Hematopoietic multipotent progenitor cell (in vitro differentiated cells): Measurements from ENCODE around the gene MAGI2. TPM values are rescaled to one million over a fixed set of nuclear protein-coding genes. Genes with fewer than 3 reads are reported as not detected.
"Not testable (repeated sequence)": the region's sequence is repeated elsewhere in the genome, so short reads cannot be mapped to it uniquely, and the experiment has no call there.

Experiments
- DNase-seq, 3 donors: peaks; one replicate each; pipeline ENCODE4 v3.0.0-alpha.2; 2011 to 2015; ENCODE audit warnings: low read depth in 2 of 3, low spot score in 2 of 3
- total RNA-seq: library from RNA; depleted of rRNA; stranded (reverse); fragments of >200 nt; gene quantifications from one replicate; pipeline ENCODE4 v1.2.3, GENCODE V29; 2012

The MAGI2 gene
- total RNA-seq, 1 donor: 2.7 TPM

- no peak for DNase-seq
Observed at GRCh38 chr7:78033410-78033809, 1420.1 kb downstream of the MAGI2 start.

- DNase-seq: no peak
Observed at GRCh38 chr7:78026492-78026891, 1427.0 kb downstream of the MAGI2 start.

- no peak for DNase-seq
Observed at GRCh38 chr7:78024591-78024990, 1428.9 kb downstream of the MAGI2 start.

- no peak for DNase-seq
Observed at GRCh38 chr7:78023191-78023590, 1430.3 kb downstream of the MAGI2 start.

- no peak for DNase-seq
Observed at GRCh38 chr7:78022165-78022564, 1431.3 kb downstream of the MAGI2 start.

DNA sequence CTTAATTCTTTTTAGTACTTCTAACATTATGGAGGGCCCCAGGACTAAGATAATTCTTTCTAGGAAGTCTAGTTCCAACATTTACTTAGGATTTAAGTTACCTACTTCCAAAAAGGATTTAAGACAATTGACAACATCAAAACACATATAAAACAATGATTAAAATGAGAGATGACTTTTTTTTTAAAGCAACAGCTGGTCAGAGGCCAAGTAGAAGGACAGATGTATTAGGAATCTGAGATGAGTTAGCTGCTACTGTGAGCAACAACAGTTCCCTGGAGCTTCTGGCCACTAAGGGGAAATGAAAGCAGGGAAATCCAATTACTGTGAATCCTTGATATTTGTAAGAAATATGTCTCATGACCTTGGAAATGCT, 1432.6 kb downstream of the MAGI2 start:
- no peak for DNase-seq

- DNase-seq: peak in 2 of 3 donors; percentile 60 to 77
Observed at GRCh38 chr7:78020136-78020873, 1433.2 kb downstream of the MAGI2 start.

DNA sequence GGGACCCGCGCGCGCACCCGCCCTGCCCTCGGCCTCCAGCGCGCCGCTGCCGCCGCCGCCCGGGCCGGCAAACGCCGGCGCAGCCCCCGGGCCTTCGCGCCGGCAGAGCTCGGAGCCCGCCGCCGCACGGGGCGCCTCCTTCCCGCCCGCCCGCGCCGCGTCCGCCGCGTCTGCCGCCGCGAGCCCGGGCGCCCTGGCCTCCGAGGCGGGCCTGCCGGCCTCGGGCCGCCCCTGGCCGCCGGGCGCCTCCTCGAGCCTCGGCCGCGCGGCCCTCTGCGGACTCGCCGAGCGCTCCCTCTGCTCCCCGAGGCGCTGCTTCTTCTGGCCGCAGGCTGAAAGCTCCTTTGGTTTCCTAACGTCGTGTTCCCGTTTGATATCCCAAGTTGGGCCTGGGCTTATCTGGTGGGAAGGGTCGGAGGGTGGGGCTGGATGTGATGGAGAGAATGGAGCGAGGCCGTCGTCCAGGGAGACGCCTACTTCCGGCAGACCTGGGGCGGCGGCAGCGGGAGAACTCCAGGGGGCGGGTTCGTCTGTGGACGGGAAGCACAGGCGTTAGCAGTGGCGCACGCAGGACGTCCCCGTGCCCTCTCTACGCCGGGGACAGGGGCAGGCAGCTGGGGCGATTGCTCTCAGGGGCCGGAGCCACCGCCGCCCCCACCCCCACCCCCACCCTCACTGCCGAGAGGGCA, 1433.9 kb downstream of the MAGI2 start:
- DNase-seq: peak in 2 of 3 donors; percentile 70 to 72

DNA sequence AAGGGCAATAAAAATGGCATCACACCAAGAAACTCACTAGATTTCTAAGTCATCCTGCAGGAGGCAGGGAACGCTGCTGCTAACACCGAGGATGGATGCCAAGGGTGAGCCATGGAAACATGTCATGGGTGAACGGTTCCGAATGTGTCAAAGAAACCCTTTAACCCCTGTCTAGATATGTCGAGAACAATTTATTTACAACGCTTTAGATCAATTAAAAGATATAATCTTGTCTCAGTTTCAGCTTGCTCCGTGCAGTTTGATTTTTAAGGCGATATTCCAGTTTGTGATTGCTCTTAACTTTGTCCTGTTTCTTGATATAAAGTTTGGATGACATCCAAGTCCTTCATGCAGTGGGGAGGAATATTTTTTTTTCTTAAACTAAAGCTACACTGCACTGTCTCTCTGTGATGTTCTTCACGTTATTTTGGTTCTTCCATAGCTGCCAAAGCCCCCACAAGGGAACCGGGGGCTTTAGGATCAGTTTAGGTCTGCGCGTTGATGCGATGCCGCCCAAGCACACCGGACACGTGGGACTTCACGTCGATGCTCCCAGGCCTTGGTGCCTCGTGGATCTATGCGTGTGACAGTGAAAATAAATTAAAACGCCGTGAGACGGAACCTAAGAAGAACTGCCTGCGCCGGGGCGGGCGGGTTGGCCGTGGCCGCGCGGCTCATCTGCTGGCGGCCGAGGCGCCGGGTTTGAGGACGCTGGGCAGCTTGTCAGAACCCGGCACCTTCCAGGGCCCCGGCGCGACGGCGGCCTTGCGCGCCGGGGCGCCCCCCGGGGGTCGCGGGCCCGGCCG, 1434.6 kb downstream of the MAGI2 start:
- DNase-seq: peak in 2 of 3 donors; percentile 26 to 41

DNA sequence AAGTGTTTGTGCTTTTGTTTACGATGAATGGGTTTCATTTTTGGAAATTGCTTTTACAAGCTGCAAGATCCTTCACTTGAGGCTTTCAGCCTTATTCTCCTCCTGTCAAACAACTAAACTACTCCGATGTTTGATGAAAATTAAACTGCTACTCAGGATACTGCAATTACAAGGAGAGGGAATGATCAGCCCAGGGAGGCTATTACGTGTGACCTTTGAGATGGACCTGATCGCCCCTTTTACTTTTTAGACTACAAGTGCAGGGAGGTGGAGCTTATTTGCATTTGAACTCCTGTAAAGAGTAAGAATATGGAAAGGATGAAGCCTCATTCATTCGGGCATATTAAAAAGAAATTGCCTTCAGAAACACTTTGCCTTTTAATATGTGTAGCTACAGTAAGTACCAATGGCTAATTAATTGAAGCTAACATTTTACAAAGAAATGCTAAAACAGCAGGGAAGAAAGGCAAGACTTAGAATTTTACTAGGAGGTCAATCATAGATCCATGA, 1435.8 kb downstream of the MAGI2 start:
- DNase-seq: no peak

DNA sequence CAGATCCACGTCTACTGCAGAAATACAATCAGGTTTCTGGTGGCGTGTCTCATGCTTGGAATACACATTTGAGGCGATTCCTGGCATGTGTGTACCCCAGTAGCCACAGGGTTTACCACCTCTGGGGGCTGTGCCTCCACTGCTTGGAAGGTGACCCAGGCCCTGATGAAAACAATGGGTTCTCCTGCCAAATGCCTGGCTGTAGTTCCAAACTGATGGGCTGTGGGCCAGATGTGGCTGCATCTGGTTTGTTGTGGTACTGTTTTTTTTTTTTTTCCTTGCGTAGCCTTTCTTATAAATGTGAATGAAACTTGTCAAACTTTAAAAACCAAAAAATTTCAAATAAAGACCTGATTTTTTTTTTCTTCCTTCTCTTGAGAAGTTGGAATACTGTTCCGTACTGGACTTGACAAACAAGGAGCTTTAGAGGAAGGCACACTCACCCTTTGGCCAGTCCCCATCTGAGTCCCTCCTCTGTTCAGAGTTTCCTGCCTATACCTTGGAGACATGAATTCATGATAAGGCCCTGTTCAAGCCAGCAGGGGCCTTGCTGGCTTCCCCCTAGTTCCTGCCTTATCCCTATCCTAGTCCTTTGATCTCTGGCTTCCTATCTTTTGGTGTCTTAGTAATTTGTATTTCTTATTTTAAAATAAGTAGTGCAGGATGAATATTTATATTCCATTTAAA, 1437.8 kb downstream of the MAGI2 start:
- no peak for DNase-seq

GRCh38 chr7:78014401-78014800, 1439.1 kb downstream of the MAGI2 start:
- no peak for DNase-seq

DNA sequence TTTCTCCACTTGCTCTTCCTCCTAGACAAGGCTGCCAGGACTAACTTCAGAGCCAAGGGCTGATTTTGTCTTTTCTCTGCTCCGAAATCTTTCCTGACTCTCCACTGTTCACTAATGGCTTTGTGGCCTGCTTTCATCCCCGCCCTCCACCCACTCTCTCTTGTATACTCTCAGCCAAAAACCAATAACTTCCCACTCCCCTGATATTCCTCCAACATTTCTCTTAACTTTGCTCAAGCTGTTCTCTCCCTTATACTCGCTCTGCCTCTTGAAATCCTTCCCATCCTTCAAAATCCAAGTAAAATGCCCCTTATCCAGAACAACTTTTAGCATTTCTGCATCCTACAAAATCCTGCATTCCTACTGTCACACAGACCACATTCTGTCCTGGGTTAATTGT, 1440.1 kb downstream of the MAGI2 start:
- DNase-seq: no peak

DNA sequence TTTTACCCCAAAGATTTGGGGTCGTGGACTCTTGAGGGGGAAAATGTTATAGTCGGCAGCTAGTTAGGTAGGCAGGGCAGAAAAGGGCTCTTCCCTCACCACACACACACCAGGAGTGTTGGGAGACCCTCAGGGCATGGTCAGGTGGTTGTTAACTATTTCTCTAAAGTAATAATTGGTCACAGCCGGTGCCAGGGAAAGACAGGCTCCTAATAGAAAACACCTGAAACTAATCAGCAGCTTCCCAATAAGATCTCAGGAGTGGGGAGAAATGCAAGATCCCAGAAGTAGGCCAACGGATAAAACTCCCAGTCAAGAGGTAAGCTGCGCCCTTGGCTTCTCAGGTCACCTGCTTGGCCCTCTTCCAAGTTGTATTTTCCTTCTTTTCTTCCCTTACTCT, 1441.8 kb downstream of the MAGI2 start:
- DNase-seq: no peak

GRCh38 chr7:78007231-78007630, 1446.2 kb downstream of the MAGI2 start:
- no peak for DNase-seq

GRCh38 chr7:78006063-78006755, 1447.3 kb downstream of the MAGI2 start:
- no peak for DNase-seq

DNA sequence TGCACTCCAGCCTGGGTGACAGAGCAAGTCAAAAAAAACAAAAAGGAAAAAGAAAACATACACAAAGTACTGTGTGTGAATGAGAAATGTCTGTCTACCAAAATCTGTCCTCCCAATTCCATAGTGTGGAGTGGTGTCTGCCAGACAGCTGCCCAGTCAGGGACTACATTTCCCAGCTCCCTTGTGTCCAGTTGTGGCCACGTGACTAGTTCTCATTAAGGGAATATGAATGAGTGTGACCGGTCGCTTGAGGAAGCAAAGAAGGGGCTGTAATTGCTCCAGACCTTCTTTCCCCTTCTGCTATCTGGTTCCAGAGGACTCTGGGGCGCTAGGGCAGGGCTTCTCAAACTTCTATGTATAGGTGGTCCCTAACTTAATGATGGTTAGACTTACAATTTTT, 1450.8 kb downstream of the MAGI2 start:
- DNase-seq: no peak

DNA sequence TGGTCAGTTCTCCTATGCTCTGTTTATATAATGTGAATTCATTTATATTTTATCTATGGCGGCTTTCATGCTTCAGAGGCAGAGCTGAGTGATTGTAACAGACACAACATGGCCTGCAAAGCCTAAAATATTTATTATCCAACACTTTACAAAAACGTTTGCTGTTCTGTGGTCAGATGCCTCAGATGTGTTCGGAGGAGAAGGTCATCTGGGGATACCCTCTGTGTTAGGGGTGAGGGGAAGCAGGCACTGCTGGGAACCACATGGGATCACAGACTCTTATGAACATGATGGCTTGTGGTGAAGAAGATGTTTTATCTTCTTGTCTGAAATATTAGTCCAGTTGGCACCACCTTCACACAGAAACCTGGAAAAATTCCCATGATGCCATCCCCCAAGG, 1451.4 kb downstream of the MAGI2 start:
- no peak for DNase-seq

DNA sequence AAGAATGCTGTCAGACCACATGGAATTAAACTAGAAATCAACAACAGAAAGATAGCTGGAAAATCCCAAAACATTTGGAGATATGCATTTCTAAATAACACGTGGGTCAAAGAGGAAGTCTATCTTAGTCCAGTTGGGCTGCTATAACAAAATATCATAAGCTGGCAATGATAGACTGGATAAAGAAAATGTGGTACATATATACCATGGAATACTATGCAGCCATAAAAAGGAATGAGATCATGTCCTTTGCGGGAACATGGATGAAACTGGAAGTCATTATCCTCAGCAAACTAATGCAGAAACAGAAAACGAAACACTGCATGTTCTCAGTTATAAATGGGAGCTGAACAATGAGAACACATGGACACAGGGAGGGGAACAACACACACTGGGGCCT, 1454.3 kb downstream of the MAGI2 start:
- not testable (repeated sequence) for DNase-seq

DNA sequence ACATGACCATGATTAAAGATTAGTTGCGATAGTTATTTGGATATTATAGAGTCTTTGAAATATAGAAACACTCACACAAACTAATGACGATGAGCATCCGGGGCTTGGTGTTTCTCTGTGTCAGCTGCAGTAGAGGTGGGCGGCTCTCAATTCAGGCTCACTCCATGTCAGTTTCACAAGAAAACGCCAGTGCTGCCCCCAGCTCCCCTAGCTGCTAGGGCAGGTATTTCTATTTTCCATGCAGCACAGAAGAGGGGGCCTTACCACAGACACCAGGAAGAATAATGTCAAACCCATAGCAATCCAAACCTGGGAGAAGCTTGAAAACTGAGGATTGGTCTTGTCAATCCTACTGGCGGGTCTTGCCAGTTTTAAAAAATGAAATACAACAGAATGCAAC, 1457.8 kb downstream of the MAGI2 start:
- DNase-seq: no peak
